DND-41 (cell line): Measurements from ENCODE around the gene CATSPER4.

Source experiments
- EZH2 ChIP-seq: IDR thresholded peaks from 3 replicates; pipeline ENCODE4 v1.6.1; 2012; ENCODE audit warnings: borderline replicate concordance, low read depth, mild to moderate bottlenecking, moderate library complexity, low read length, inconsistent platforms; ENCODE audit not compliant: severe bottlenecking
- TF ChIP-seq, protein P1 (sequence below): IDR thresholded peaks from 2 replicates; pipeline ENCODE4 v1.5.1; 2012; ENCODE audit warnings: borderline replicate concordance, low read length, moderate library complexity, mild to moderate bottlenecking; ENCODE audit not compliant: poor library complexity, severe bottlenecking; ENCODE audit errors: extremely low read depth

DNA sequence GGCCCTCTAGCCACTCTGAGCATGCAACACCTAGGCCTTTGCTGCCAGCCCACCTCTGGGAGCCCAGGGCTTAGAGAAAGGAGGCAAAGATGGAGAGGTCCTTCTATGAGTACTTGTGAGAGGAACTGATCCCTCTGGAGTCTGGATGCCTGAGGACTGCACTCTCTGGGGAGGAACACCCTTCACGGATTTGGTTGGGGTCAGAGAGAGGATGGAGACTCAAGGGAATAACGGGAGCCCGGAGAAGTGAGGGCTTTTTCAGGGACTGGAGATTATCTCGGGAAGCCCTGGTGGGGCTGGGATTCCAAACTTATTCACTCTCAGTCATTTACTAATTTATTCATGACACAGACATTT, 21.2 kb upstream of the CATSPER4 start:
- no peak for TF ChIP-seq EZH2
- TF ChIP-seq, protein P1, sequence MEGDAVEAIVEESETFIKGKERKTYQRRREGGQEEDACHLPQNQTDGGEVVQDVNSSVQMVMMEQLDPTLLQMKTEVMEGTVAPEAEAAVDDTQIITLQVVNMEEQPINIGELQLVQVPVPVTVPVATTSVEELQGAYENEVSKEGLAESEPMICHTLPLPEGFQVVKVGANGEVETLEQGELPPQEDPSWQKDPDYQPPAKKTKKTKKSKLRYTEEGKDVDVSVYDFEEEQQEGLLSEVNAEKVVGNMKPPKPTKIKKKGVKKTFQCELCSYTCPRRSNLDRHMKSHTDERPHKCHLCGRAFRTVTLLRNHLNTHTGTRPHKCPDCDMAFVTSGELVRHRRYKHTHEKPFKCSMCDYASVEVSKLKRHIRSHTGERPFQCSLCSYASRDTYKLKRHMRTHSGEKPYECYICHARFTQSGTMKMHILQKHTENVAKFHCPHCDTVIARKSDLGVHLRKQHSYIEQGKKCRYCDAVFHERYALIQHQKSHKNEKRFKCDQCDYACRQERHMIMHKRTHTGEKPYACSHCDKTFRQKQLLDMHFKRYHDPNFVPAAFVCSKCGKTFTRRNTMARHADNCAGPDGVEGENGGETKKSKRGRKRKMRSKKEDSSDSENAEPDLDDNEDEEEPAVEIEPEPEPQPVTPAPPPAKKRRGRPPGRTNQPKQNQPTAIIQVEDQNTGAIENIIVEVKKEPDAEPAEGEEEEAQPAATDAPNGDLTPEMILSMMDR: no peak
